ENCODE results near the gene SAXO1. TPM values are rescaled to one million over a fixed set of nuclear protein-coding genes. Genes with fewer than 3 reads are reported as not detected.

The SAXO1 gene
- total RNA-seq, 1 experiment from 2014 or later = 0.20 TPM

DNA sequence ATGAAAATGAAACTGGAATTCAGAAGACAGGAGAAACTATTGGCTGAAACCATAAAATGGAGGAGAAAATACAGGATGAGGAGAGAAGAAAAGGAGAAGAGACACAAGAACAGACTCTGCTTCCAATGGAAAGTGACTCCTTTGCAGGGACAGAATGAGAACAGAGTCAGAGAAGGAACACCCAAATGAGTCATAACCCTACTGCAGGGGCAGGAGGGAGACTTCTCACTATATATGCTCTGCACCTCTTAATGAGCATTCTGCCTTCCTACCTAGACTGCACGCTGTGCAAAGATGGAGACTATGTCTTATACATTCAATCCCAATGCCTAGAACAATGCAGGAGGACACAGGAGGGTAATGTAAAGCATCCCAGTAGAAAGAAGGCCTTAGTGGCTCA lies 2.1 kb downstream of the SAXO1 start:
- Histone ChIP-seq H3K9me3 (no peaks in the 10 kb centered on the region), H3K4me3 (ENCODE audit: low read depth, low read length) (no peak overlapping the region), H3K27me3 (replicated peaks; ENCODE audit: control insufficient read depth, insufficient read depth, low read length) (no peaks in the 10 kb centered on the region), H3K36me3 (ENCODE audit: control insufficient read depth, insufficient read depth, low read length) (no peaks in the 10 kb centered on the region), H3K4me1 (no peaks in the 10 kb centered on the region)
- no peak for DNase-seq
- no peaks in the 10 kb centered on the region for H3K9me3 Mint-ChIP-seq (ENCODE audit: unreplicated experiment)
- no peak overlapping the region for H3K4me3 Mint-ChIP-seq (ENCODE audit: unreplicated experiment)
- ChIA-PET POLR2A (no interaction called here), CTCF (no interaction called here)
- TF ChIP-seq, protein P1, sequence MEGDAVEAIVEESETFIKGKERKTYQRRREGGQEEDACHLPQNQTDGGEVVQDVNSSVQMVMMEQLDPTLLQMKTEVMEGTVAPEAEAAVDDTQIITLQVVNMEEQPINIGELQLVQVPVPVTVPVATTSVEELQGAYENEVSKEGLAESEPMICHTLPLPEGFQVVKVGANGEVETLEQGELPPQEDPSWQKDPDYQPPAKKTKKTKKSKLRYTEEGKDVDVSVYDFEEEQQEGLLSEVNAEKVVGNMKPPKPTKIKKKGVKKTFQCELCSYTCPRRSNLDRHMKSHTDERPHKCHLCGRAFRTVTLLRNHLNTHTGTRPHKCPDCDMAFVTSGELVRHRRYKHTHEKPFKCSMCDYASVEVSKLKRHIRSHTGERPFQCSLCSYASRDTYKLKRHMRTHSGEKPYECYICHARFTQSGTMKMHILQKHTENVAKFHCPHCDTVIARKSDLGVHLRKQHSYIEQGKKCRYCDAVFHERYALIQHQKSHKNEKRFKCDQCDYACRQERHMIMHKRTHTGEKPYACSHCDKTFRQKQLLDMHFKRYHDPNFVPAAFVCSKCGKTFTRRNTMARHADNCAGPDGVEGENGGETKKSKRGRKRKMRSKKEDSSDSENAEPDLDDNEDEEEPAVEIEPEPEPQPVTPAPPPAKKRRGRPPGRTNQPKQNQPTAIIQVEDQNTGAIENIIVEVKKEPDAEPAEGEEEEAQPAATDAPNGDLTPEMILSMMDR (IDR thresholded peaks at IDR 0.05; ENCODE audit: insufficient read depth in 1 of 2, low read depth in 1 of 2, low read length in 1 of 2, severe bottlenecking in 1 of 2, unreplicated experiment in 1 of 2) = no peak
- H3K27me3 Mint-ChIP-seq (ENCODE audit: insufficient read depth, unreplicated experiment) = peaks cover 7% of the 10 kb centered on the region
- intact Hi-C loops (cut with micrococcal nuclease; ENCODE audit: unreplicated experiment) = no loop called here
- no peaks in the 10 kb centered on the region for H3K36me3 Mint-ChIP-seq (ENCODE audit: insufficient read depth, unreplicated experiment)
- H3K27ac Mint-ChIP-seq (ENCODE audit: unreplicated experiment) = no peak overlapping the region
- no peaks in the 10 kb centered on the region for H3K4me1 Mint-ChIP-seq (ENCODE audit: low read depth, unreplicated experiment)
- no TSS peak for BruUV-seq (replicated peaks)

DNA sequence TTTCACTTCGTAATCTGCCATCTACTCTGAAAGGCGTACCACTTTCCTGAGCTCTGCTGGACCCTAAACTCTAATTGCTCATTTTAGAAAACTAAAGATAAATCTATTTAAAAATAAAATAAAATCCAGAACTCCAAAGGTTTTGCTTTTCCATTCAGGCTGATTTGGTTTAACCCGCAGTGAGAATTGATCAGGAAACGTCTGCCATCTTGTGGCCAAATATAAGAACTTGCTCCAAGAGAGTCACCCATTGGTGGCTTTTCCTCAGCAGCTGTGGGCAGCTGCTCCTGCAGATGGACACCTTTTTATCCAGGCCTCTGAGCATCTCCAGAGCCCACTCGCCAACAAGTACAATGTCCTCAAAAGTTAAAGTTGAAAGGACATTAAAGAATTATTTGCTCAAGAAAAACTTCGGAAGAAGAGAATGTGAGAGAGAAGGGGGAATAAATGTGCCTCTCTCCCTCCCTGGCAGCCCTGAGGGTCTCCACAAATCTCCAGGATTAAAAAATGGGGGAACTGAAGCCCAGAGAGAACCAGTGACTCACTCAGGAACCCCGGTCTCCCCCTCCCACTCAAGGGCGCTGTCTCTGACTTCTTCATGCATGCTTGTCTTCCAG lies 4.1 kb downstream of the SAXO1 start:
- H3K27ac Mint-ChIP-seq (ENCODE audit: unreplicated experiment) = no peak overlapping the region
- peak in 1 of 2 experiments; percentile 49 for DNase-seq
- H3K4me1 Mint-ChIP-seq (ENCODE audit: low read depth, unreplicated experiment) = no peaks in the 10 kb centered on the region
- H3K27me3 ChIP-seq (replicated peaks; ENCODE audit: control insufficient read depth, insufficient read depth, low read length) = no peaks in the 10 kb centered on the region
- intact Hi-C loops (cut with micrococcal nuclease; ENCODE audit: unreplicated experiment) = loop anchor here (1.0 to 10.0 kb wide), 3 partner anchors 234 to 774 kb away; no protein-coding TSS in a partner anchor
- no peak overlapping the region for H3K4me3 Mint-ChIP-seq (ENCODE audit: unreplicated experiment)
- POLR2A ChIA-PET = no interaction called here
- TF ChIP-seq, protein P1 (IDR thresholded peaks at IDR 0.05; ENCODE audit: insufficient read depth in 1 of 2, low read depth in 1 of 2, low read length in 1 of 2, severe bottlenecking in 1 of 2, unreplicated experiment in 1 of 2) = peak; percentile 55 to 58
- no peaks in the 10 kb centered on the region for H3K9me3 Mint-ChIP-seq (ENCODE audit: unreplicated experiment)
- no peak overlapping the region for H3K4me3 ChIP-seq (ENCODE audit: low read depth, low read length)
- peaks cover 15% of the 10 kb centered on the region for H3K27me3 Mint-ChIP-seq (ENCODE audit: insufficient read depth, unreplicated experiment)
- no TSS peak for BruUV-seq (replicated peaks)
- H3K4me1 ChIP-seq = no peaks in the 10 kb centered on the region
- H3K9me3 ChIP-seq = no peaks in the 10 kb centered on the region
- no peaks in the 10 kb centered on the region for H3K36me3 ChIP-seq (ENCODE audit: control insufficient read depth, insufficient read depth, low read length)
- H3K36me3 Mint-ChIP-seq (ENCODE audit: insufficient read depth, unreplicated experiment) = no peaks in the 10 kb centered on the region
- CTCF ChIA-PET = interaction anchor here (0.6 to 0.7 kb wide), 4 partner anchors 11 to 1058 kb away, joined by 3 to 4 read pairs (median 3); no protein-coding TSS in a partner anchor

DNA sequence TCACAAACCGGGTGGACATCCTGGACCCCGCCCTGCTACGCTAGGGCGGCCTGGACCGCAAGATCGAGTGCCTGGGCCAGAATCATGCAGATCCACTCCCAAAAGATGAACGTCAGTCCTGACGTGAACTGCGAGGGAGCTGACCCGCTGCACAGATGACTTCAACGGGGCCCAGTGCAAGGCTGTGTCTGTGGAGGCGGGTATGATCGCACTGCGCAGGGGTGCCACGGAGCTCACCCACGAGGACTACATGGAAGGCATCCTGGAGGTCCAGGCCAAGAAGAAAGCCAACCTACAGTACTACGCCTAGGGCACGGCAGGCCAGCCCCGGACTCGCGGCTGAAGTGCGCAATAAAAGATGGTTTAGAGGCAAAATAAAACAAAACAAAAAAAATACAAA lies 5.2 kb downstream of the SAXO1 start:
- no peak overlapping the region for H3K27ac Mint-ChIP-seq (ENCODE audit: unreplicated experiment)
- no peaks in the 10 kb centered on the region for H3K27me3 ChIP-seq (replicated peaks; ENCODE audit: control insufficient read depth, insufficient read depth, low read length)
- ChIA-PET POLR2A (no interaction called here), CTCF (interaction anchor here (0.6 kb wide), 1 partner anchor 773 kb away, joined by 3 read pairs; no protein-coding TSS in a partner anchor)
- no peak overlapping the region for H3K4me3 ChIP-seq (ENCODE audit: low read depth, low read length)
- intact Hi-C loops (cut with micrococcal nuclease; ENCODE audit: unreplicated experiment) = loop anchor here (2.0 to 10.0 kb wide), 2 partner anchors 233 to 773 kb away; no protein-coding TSS in a partner anchor
- TF ChIP-seq, protein P1 (IDR thresholded peaks at IDR 0.05; ENCODE audit: insufficient read depth in 1 of 2, low read depth in 1 of 2, low read length in 1 of 2, severe bottlenecking in 1 of 2, unreplicated experiment in 1 of 2) = no peak
- H3K4me3 Mint-ChIP-seq (ENCODE audit: unreplicated experiment) = no peak overlapping the region
- H3K4me1 ChIP-seq = no peaks in the 10 kb centered on the region
- no peaks in the 10 kb centered on the region for H3K9me3 Mint-ChIP-seq (ENCODE audit: unreplicated experiment)
- no peaks in the 10 kb centered on the region for H3K9me3 ChIP-seq
- no peaks in the 10 kb centered on the region for H3K4me1 Mint-ChIP-seq (ENCODE audit: low read depth, unreplicated experiment)
- H3K36me3 Mint-ChIP-seq (ENCODE audit: insufficient read depth, unreplicated experiment) = no peaks in the 10 kb centered on the region
- BruUV-seq (replicated peaks) = no TSS peak
- H3K27me3 Mint-ChIP-seq (ENCODE audit: insufficient read depth, unreplicated experiment) = peaks cover 15% of the 10 kb centered on the region
- DNase-seq = no peak
- H3K36me3 ChIP-seq (ENCODE audit: control insufficient read depth, insufficient read depth, low read length) = no peaks in the 10 kb centered on the region

Data from Caco-2 (cell line).